ENCODE data around the gene ADGRL2.

DNA sequence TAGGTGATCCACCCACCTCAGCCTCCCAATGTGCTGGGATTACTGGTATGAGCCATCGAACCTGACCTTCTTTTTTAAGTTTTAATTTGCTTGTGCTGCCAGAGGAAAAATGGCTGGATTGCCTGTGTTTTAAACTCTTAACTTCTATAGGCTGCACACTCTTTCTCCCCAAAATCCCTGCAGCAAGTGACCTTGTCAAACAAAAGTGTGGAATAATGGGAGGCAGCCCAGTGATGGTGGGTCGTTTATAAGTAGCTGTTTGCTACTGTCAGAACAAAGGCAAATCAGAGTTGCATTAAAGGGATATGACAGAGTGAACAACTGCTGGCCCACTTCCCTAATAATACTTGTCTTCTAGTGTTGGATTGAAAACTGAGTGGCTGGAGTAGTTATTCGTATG is 74.2 kb downstream of the ADGRL2 start:
- TF ChIP-seq POLR2A (IDR thresholded peaks at IDR 0.05; ENCODE audit: borderline replicate concordance, extremely low read depth, insufficient read depth, insufficient read length) (no peak), CTCF (IDR thresholded peaks at IDR 0.05 in 2 of 3, conservative IDR thresholded peaks at IDR 0.05 in 1 of 3; ENCODE audit: borderline replicate concordance in 1 of 3, insufficient read depth in 1 of 3, low read depth in 2 of 3, low read length in 2 of 3) (no peak), EGR1 (IDR thresholded peaks at IDR 0.05; ENCODE audit: low read depth) (no peak), ZFX (IDR thresholded peaks at IDR 0.05) (no peak), MAX (IDR thresholded peaks at IDR 0.05) (no peak), SIN3A (IDR thresholded peaks at IDR 0.05; ENCODE audit: low read depth) (no peak), EZH2 (IDR thresholded peaks at IDR 0.05) (no peak), YY1 (IDR thresholded peaks at IDR 0.05; ENCODE audit: extremely low read depth, insufficient replicate concordance, low read depth, low read length) (no peak), POLR2AphosphoS5 (IDR thresholded peaks at IDR 0.05; ENCODE audit: low read depth, low read length) (no peak)
- TF ChIP-seq, protein P1, sequence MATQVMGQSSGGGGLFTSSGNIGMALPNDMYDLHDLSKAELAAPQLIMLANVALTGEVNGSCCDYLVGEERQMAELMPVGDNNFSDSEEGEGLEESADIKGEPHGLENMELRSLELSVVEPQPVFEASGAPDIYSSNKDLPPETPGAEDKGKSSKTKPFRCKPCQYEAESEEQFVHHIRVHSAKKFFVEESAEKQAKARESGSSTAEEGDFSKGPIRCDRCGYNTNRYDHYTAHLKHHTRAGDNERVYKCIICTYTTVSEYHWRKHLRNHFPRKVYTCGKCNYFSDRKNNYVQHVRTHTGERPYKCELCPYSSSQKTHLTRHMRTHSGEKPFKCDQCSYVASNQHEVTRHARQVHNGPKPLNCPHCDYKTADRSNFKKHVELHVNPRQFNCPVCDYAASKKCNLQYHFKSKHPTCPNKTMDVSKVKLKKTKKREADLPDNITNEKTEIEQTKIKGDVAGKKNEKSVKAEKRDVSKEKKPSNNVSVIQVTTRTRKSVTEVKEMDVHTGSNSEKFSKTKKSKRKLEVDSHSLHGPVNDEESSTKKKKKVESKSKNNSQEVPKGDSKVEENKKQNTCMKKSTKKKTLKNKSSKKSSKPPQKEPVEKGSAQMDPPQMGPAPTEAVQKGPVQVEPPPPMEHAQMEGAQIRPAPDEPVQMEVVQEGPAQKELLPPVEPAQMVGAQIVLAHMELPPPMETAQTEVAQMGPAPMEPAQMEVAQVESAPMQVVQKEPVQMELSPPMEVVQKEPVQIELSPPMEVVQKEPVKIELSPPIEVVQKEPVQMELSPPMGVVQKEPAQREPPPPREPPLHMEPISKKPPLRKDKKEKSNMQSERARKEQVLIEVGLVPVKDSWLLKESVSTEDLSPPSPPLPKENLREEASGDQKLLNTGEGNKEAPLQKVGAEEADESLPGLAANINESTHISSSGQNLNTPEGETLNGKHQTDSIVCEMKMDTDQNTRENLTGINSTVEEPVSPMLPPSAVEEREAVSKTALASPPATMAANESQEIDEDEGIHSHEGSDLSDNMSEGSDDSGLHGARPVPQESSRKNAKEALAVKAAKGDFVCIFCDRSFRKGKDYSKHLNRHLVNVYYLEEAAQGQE (IDR thresholded peaks at IDR 0.05; ENCODE audit: low read depth), result no peak
